ENCODE measurements around the gene EEPD1. TPM values are rescaled to one million over a fixed set of nuclear protein-coding genes. Genes with fewer than 3 reads are reported as not detected.

The EEPD1 gene
- total RNA-seq, 4 donors from 2014 or later, result 19.0 to 34.2 (median 20.8) TPM

DNA sequence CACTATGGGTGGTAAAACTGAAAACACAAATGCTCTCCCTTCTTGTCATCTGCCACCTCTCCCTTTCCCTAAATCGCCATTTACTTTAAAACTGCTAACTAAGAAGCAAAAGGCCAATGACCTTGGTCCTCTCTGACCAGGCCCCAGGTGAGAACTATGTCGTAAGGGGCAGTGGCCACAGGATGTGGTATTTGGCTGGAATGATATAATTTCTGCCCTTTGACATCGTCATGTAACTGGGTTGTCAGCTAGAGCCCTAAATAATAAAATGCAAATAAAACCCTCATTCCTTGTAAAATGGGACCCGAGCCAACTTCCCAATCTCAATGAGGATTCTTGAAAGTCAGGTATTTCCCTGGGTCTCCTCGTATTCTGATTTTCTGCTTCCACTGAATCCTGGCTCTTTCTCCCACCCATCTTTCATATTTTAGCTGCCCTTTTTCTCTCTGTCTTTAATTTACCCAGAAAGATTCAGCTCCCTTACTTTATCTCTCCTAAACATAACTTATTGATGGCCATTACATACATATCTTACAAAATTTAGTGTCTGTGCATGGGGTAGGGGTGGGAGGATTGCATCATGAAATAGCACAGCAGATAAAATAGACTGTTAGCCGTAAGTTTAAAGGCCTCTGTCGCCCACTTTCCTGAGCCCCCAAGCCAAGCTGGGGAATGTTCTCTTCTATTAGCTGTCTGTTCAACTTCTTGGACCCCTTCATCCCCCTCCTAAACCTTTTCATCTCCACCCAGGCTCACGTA is 3.2 kb upstream of the EEPD1 start:
- DNase-seq (ENCODE audit: low spot score in 2 of 2), result no peak
- 84% methylated on average over 8 of the region's 8 CpGs for WGBS, 2 donors
- H3K4me3 ChIP-seq (ENCODE audit: low read depth, poor library complexity, severe bottlenecking), result no peak overlapping the region
- TF ChIP-seq CTCF (IDR thresholded peaks at IDR 0.05) (no peak), POLR2A (IDR thresholded peaks at IDR 0.05) (no peak)
- intact Hi-C loops (cut with DNase I; ENCODE audit: low total_unique reads), result no loop called here

GRCh38 chr7:36151921-36152755 is 916 bp upstream of the EEPD1 start:
- DNase-seq (ENCODE audit: low spot score in 2 of 2), result no peak
- WGBS, 2 donors, result 39 to 49% methylated on average over 26 to 30 of the region's 30 CpGs
- H3K4me3 ChIP-seq (ENCODE audit: low read depth, poor library complexity, severe bottlenecking), result no peak overlapping the region
- intact Hi-C loops (cut with DNase I; ENCODE audit: low total_unique reads), result no loop called here
- no peak for TF ChIP-seq CTCF (IDR thresholded peaks at IDR 0.05)
- no peak for TF ChIP-seq POLR2A (IDR thresholded peaks at IDR 0.05)

GRCh38 chr7:36153571-36154097 is 580 bp downstream of the EEPD1 start:
- intact Hi-C loops (cut with DNase I; ENCODE audit: low total_unique reads), result no loop called here
- WGBS, 2 donors, result 5 to 7% methylated on average over 30 to 32 of the region's 32 CpGs
- H3K4me3 ChIP-seq (ENCODE audit: low read depth, poor library complexity, severe bottlenecking), result peak overlapping the region; percentile 82
- DNase-seq (ENCODE audit: low spot score in 2 of 2), result peak in 1 of 2 donors; percentile 90
- TF ChIP-seq CTCF (IDR thresholded peaks at IDR 0.05), result no peak

- H3K4me3 ChIP-seq (ENCODE audit: low read depth, poor library complexity, severe bottlenecking), result no peak overlapping the region
- intact Hi-C loops (cut with DNase I; ENCODE audit: low total_unique reads), result no loop called here
- WGBS, 2 donors, result 87 to 91% methylated on average over 35 to 37 of the region's 44 CpGs
- TF ChIP-seq CTCF (IDR thresholded peaks at IDR 0.05) (no peak), POLR2A (IDR thresholded peaks at IDR 0.05) (no peak)
- no peak for DNase-seq (ENCODE audit: low spot score in 2 of 2)
Measured at GRCh38 chr7:36154255-36155212, 1.5 kb downstream of the EEPD1 start.

GRCh38 chr7:36155811-36156361 is 2.8 kb downstream of the EEPD1 start:
- H3K4me3 ChIP-seq (ENCODE audit: low read depth, poor library complexity, severe bottlenecking), result no peak overlapping the region
- peak in 1 of 2 donors; percentile 46 for DNase-seq (ENCODE audit: low spot score in 2 of 2)
- intact Hi-C loops (cut with DNase I; ENCODE audit: low total_unique reads), result no loop called here
- TF ChIP-seq POLR2A (IDR thresholded peaks at IDR 0.05) (no peak), CTCF (IDR thresholded peaks at IDR 0.05) (no peak)
- WGBS, 2 donors, result 33 to 35% methylated on average over 12 of the region's 12 CpGs
